ENCODE measurements around the gene HSFY1.
"Not testable (repeated sequence)": the region's sequence is repeated elsewhere in the genome, so short reads cannot be mapped to it uniquely, and the experiment has no call there.

HSFY1 gene

DNA sequence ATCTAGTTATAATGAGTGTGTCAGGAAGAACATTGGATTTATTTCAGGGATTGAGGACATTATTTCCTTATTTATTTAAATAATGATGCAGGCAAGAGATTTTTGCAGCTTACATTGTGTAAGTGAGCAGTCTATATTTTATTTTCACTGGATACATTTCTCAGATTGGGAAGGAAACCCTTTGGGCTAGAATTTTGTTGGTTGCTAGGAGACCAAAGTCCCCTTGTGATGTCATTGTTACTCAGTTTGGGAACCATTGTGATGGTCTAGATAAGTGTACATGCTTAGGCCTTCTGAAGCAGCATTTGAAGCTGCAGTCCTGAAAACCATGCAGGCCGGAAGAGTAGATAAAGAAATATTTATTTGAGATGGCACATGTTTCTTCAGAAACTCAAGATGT, at the start of gene HSFY1:
HSFY1 (plus strand) TSS at position 301 of the 400 bp plus-strand sequence; CDS start at position 369, 68 bp downstream.
- not testable (repeated sequence) for DNase-seq (ENCODE audit: low read depth, low spot score)

- not testable (repeated sequence) for DNase-seq (ENCODE audit: low read depth, low spot score)
These were observed 42.3 kb upstream of the HSFY1 start for GRCh38 chrY:18504266-18504665.

GRCh38 chrY:18530995-18531655, 15.4 kb upstream of the HSFY1 start:
- not testable (repeated sequence) for DNase-seq (ENCODE audit: low read depth, low spot score)

- DNase-seq (ENCODE audit: low read depth, low spot score): not testable (repeated sequence)
These were observed 7.6 kb upstream of the HSFY1 start for GRCh38 chrY:18538952-18539351.

GRCh38 chrY:18553132-18553531, 6.6 kb downstream of the HSFY1 start:
- DNase-seq (ENCODE audit: low read depth, low spot score): not testable (repeated sequence)

GRCh38 chrY:18565915-18566314, 19.4 kb downstream of the HSFY1 start:
- not testable (repeated sequence) for DNase-seq (ENCODE audit: low read depth, low spot score)
